H7 (cell line): ENCODE measurements around the gene CDC42EP5. TPM values are rescaled to one million over a fixed set of nuclear protein-coding genes. Genes with fewer than 3 reads are reported as not detected.
"Not testable (repeated sequence)": the region's sequence is repeated elsewhere in the genome, so short reads cannot be mapped to it uniquely, and the experiment has no call there.

ENCODE experiments used
- DNase-seq: peaks from one replicate; pipeline ENCODE4 v3.0.0; 2012
- H3K27me3 ChIP-seq: 2 replicates; pipeline ENCODE4 v1.6.0; 2011; ENCODE audit warnings: mild to moderate bottlenecking, low read length; ENCODE audit not compliant: control insufficient read depth, insufficient read depth
- H3K36me3 ChIP-seq: replicated peaks from 2 replicates; pipeline ENCODE4 v1.5.1; 2011; ENCODE audit warnings: low read length; ENCODE audit not compliant: control insufficient read depth, insufficient read depth
- H3K4me3 ChIP-seq: 2 replicates; pipeline ENCODE4 v1.5.1; 2011; ENCODE audit warnings: low read depth, mild to moderate bottlenecking, control low read depth, low read length, moderate library complexity; ENCODE audit not compliant: insufficient read depth
- total RNA-seq: library from RNA; depleted of rRNA; stranded (reverse); fragments of >200 nt; shearing (Covaris generic); gene quantifications from 2 replicates; pipeline ENCODE4 v1.2.3, GENCODE V29; 2014; rRNA removed

The CDC42EP5 gene, protein sequence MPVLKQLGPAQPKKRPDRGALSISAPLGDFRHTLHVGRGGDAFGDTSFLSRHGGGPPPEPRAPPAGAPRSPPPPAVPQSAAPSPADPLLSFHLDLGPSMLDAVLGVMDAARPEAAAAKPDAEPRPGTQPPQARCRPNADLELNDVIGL
- 0.70 and 4.3 TPM in 2 replicates for total RNA-seq

DNA sequence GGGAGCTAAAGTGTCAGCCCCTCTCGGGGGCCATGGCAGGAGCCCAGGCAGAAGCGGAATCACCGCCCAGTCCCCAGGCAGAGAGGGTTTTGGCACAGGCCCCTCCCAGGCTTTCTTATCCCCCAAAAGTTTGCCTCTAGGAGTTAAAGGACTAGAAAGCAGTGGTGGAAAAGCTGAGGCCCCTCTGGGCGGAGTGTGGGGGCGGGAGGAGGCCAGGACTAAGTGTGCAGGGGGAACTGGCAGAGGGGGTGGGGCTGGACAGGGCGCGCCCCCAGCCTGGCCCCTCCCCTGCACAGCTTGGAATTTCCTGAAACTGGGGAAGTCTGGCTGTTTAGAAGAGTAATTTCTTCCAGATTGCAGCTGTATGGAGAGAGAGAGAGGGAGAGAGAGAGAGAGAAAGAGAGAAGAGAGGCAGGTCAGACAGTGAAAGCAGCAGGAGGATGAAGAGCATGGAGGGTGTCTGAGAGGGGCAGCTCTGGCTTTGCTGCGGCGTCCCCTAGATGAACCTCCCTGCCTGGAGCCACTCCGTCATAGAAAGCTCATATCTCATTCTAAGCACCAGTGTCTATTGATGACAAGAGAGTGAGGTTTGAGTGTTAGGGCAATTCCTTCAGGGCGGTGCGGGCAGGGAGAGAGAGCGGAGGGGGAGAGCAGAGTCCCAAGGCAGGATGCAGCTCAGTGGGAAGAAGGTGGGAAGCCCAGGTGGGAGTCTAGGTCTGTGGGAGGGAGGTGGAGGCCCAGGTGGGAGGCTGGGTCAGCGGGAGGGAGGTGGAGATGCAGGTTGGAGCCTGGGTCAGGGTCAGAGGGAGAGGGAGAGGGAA, at the start of gene CDC42EP5:
TSS of gene CDC42EP5 (minus strand) at position 226 of the 821 bp plus-strand sequence. CDS start 7,749 bp downstream, outside the sequence.
- DNase-seq = peak; percentile 82
- Histone ChIP-seq H3K27me3 (peaks cover 28% of the 10 kb centered on the region), H3K4me3 (peak within 1 kb of the TSS; percentile 12; the same call in 1 of the 2 replicates), H3K36me3 (no peaks in the 10 kb centered on the region)

GRCh38 chr19:54521860-54522513, 48.9 kb upstream of the CDC42EP5 start:
- Histone ChIP-seq H3K27me3 (no peaks in the 10 kb centered on the region), H3K4me3 (no peak overlapping the region), H3K36me3 (no peaks in the 10 kb centered on the region)
- DNase-seq = no peak

GRCh38 chr19:54521022-54521859, 48.1 kb upstream of the CDC42EP5 start:
- DNase-seq = no peak
- Histone ChIP-seq H3K27me3 (no peaks in the 10 kb centered on the region), H3K4me3 (no peak overlapping the region)

DNA sequence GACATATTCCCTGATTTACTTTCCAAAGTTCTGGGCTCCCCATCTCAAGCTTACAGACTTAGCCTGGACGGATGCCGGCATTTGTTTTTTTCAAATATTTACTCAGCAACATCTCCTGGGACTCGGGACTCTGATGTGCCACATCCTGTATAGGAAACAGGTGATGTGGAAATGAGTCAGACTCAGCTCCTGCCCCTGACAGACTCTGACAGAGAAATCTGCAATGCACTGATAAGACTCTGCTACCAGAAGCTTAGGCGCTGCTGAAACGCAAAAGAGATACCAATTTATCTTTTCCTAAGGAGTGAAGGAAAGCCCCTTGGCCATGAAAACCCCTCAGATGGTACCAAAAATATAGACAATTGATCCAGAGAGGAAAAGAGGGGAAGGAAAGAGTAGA, 45.7 kb upstream of the CDC42EP5 start:
- Histone ChIP-seq H3K36me3 (no peaks in the 10 kb centered on the region), H3K27me3 (no peaks in the 10 kb centered on the region), H3K4me3 (no peak overlapping the region)
- DNase-seq = no peak

More at GRCh38 chr19:54521022-54521859, 48.1 kb upstream of the CDC42EP5 start:
- H3K36me3 ChIP-seq = no peaks in the 10 kb centered on the region

DNA sequence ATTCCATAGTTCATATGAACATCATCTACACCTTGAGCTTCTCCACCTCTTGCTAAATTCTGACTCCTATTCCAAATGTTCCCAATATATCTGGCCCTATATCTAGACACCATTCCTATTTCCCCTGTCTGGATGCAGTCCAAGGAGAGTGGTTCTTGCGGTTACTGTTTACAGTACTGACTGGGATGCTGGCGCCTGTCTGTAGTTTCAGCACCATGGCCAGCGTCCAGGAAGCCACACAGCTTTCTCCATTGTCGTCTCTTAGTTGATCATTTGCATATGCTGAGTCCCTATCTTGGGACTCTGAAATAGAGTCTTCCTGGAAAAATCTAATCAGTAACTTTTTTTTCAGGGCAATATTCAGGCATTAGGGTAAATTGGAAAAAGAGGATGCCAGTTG, 44.4 kb upstream of the CDC42EP5 start:
- DNase-seq = peak; percentile 28
- Histone ChIP-seq H3K4me3 (no peak overlapping the region), H3K36me3 (no peaks in the 10 kb centered on the region), H3K27me3 (no peaks in the 10 kb centered on the region)

DNA sequence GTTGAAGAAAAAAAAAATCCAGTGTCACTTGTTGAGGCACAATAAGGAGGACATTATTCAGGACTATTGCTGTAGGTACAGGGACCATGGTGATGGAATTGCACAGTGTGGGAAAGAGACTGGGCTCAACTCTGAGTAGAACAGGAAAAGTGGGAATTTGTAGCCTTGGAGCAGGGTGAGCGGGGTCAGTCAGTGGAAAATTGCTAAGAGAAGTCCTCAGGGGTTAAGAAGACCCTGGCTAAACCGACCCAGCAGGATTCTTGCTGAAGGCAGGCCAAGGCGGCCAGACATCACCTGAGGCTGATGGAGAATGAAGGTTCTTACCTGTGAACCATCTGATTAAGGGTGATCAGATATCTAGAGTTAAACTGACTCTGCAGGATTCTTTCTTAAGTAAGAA, 42.1 kb upstream of the CDC42EP5 start:
- no peak overlapping the region for H3K4me3 ChIP-seq
- H3K27me3 ChIP-seq = no peaks in the 10 kb centered on the region
- no peaks in the 10 kb centered on the region for H3K36me3 ChIP-seq
- DNase-seq = no peak

GRCh38 chr19:54509200-54509940, 36.3 kb upstream of the CDC42EP5 start:
- H3K27me3 ChIP-seq, H3K4me3 ChIP-seq, H3K36me3 ChIP-seq, DNase-seq: not testable (repeated sequence)

DNA sequence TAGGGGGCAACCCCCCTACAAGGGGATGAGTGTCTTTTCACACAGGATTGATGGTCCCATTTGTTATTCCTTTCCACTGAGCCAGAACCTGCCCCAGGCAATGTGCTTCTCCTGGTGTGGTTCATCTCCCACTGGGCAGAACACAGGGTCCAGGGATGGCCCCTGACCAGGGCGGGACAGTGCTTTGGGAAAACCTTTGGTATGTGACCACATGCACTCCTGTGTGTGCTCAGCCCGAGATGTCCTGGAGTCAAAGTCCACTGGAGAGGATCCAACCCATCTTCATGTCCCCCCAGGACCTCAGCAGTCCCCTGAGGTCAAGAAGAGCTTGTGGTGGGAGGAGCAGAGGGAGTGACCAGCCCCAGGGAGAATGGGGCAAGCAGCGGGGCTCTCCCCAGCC, 35.4 kb upstream of the CDC42EP5 start:
- not testable (repeated sequence) for H3K36me3 ChIP-seq, H3K4me3 ChIP-seq, DNase-seq, H3K27me3 ChIP-seq

- no peaks in the 10 kb centered on the region for H3K27me3 ChIP-seq
- no peak for DNase-seq
- no peak overlapping the region for H3K4me3 ChIP-seq
- H3K36me3 ChIP-seq = no peaks in the 10 kb centered on the region
These were observed 34.7 kb upstream of the CDC42EP5 start for GRCh38 chr19:54507824-54508223.

- not testable (repeated sequence) for H3K27me3 ChIP-seq, H3K4me3 ChIP-seq, DNase-seq, H3K36me3 ChIP-seq
These were observed 34.1 kb upstream of the CDC42EP5 start for GRCh38 chr19:54507038-54507717.

- H3K36me3 ChIP-seq = no peaks in the 10 kb centered on the region
- no peaks in the 10 kb centered on the region for H3K27me3 ChIP-seq
- H3K4me3 ChIP-seq = no peak overlapping the region
- DNase-seq = no peak
These were observed 33.0 kb upstream of the CDC42EP5 start for GRCh38 chr19:54506079-54506478.

- not testable (repeated sequence) for DNase-seq
These were observed 32.4 kb upstream of the CDC42EP5 start for GRCh38 chr19:54505542-54505941.

GRCh38 chr19:54502518-54503048, 29.5 kb upstream of the CDC42EP5 start, which contains the start of gene LAIR2:
TSS of gene LAIR2 (plus strand) at chr19:54502831. CDS start at chr19:54502919, 88 bp downstream.
- H3K36me3 ChIP-seq = no peaks in the 10 kb centered on the region
- DNase-seq = no peak
- no peak within 1 kb of the TSS for H3K4me3 ChIP-seq
- H3K27me3 ChIP-seq = no peaks in the 10 kb centered on the region

More at GRCh38 chr19:54505542-54505941, 32.4 kb upstream of the CDC42EP5 start:
- not testable (repeated sequence) for H3K4me3 ChIP-seq, H3K36me3 ChIP-seq, H3K27me3 ChIP-seq
